PFSK-1 (cell line): ENCODE measurements around the gene NEK2.

Experiments
- POLR2AphosphoS5 ChIP-seq: IDR thresholded peaks from 2 replicates; pipeline ENCODE4 v1.6.1; 2012; ENCODE audit warnings: low read depth, mild to moderate bottlenecking, control low read depth, low read length, moderate library complexity
- REST ChIP-seq, 2 experiments: IDR thresholded peaks; 2 replicates each; pipeline versions ENCODE4 v1.6.1 to v1.8.0; 2011 to 2012; ENCODE audit warnings: low read depth in 2 of 2, low read length in 2 of 2, control low read depth in 1 of 2, inconsistent platforms in 1 of 2, mild to moderate bottlenecking in 1 of 2, moderate library complexity in 1 of 2; ENCODE audit not compliant: insufficient read depth in 1 of 2
- SIN3A ChIP-seq: IDR thresholded peaks from 2 replicates; pipeline ENCODE4 v1.6.1; 2012; ENCODE audit warnings: mild to moderate bottlenecking, low read length, moderate library complexity, borderline replicate concordance; ENCODE audit not compliant: insufficient read depth
- TAF1 ChIP-seq: IDR thresholded peaks from 2 replicates; pipeline ENCODE4 v1.6.1; 2012; ENCODE audit warnings: low read length, control low read depth, borderline replicate concordance; ENCODE audit not compliant: insufficient read depth

GRCh38 chr1:211625040-211625439, 50.4 kb downstream of the NEK2 start:
- TF ChIP-seq SIN3A = no peak
- TF ChIP-seq POLR2AphosphoS5 = no peak
- no peak for TF ChIP-seq TAF1
- TF ChIP-seq REST (IDR thresholded peaks at IDR 0.05; ENCODE audit: insufficient read depth in 1 of 2, low read depth in 2 of 2, low read length in 2 of 2) = no peak
